T-helper 2 cell treated with Interferon-gamma antibody and Interleukin-4, amounts not matched to agents 100 ng/mL and 5 ng/mL, for 36 hours (primary cell): Measurements from ENCODE around the gene PTPRN2. TPM values are rescaled to one million over a fixed set of nuclear protein-coding genes. Genes with fewer than 3 reads are reported as not detected.

ENCODE experiments used
- intact Hi-C: fragments of 100-400 bp; cut with micrococcal nuclease; formaldehyde crosslinking; loops from one replicate; pipeline ENCODE4 v1.15.1; 2023
- total RNA-seq: library from RNA; stranded (reverse); gene quantifications from 2 replicates; pipeline ENCODE4 v1.2.3, GENCODE V29; 2022

Gene PTPRN2
- total RNA-seq, 1 donor from 2014 or later: 5.1 TPM

DNA sequence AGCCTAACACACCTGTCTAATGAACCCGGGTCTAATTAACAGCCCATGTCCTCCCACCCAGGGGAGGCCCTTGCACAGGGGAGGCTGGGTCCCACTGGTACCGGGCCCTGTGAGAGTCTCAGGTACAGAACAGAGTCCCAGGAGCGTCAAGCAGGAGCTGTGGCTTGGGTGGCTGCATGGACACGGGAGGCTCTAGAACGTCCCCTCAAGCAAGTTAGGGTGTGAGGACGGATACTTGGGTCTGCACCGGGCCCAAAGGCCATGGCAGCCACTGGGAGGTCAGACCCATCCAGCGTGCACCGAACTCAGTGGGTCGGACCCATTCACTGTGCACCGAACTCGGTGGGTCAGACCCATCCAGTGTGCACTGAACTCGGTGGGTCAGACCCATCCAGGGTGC lies 941.1 kb downstream of the PTPRN2 start:
- intact Hi-C loops: no loop called here

DNA sequence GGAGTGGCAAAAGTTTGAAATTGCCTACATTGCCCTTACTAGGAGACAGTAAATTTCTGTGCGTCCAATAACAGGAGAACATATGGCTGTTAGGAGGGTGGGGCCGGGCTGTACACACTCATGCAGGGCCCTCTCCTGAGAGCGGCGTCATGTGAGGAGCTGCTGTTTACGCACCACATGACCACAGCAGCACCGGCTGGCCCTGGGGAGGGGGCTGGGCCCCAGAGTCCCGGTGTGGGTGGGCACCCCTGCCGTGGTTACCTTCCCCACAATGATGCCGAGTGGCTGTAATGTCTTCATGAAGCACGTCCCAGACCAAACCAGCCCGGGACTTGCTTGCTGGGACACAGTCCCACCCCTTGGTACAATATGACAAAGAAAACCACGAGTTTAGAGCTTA lies 942.1 kb downstream of the PTPRN2 start:
- intact Hi-C loops: no loop called here

DNA sequence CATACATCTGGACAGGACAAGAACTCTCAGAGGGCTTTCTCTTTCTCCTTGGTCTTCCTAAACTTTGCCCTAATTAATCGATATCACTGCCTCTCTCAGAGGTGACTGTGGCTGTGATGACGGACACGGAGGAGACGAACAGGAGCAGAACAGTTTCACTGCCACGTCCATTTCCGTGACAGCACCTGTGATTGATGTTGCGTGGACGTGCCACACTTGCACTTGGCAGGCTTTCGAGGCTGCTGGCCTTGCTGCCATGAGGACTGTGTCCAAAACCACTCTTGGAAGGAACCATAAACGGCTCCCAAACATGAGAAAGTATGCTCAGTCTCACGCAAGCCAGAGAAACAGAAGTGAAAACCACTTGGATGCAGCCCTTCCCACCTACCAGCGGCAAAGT lies 942.7 kb downstream of the PTPRN2 start:
- intact Hi-C loops: no loop called here

DNA sequence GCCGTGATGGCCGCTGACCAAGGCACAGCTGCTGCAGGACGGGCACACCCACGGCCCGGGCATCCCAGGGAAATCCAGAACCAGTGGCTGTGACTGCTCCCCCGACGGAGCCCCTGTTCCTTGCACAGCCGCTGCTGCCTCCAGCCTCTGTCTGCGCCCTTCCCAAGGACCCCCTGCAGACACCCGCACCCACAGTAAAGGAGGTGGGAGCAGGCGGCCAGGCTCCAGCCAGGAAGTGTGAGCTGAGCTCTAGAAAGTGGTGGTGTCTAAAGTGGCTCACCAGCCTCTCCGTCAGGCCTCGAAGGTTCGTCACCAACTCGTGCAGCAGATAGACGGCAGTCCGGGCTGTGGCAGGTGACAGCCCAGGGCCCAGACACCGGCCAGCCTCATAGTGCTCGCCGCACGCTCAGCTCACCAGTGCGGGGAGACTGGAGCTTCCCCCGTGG lies 944.1 kb downstream of the PTPRN2 start:
- intact Hi-C loops: no loop called here

DNA sequence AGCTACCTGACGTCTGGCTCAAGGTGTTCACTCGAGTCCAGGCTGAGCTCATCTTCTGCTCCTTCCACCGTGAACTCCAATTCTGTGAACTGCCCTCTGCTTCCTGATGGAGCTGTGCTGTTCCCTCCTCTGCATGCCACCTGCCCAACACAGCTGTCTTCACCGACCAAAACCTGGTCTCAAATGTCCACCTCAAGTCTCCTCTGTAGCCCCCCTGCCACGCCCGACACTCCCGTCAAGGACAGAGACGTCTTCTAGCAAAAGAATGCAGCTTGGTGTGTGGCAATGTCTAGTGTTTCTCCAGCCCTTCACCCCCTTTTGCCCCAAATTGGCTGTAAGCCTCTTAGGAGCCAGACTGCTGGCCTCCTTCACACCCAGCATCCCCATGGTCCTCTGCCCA lies 945.8 kb downstream of the PTPRN2 start:
- intact Hi-C loops: no loop called here

DNA sequence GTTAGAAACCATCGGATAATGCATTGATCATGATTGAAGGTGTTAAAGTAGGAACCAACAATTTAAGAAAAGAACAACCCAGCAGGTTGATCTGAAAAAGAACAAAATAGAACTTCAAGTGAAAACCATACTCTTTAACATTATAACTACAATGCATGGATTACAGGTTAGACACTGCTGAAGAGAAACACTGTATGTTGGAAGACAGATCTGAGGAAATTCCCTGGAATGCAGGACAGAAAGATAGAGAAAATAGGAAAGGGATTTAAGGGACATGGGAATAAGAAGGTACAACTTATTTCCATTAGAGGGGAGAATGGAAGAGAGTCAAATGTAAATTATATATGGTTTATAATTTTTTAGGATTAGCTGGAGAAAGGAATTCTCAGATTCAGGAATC lies 947.5 kb downstream of the PTPRN2 start:
- intact Hi-C loops: no loop called here

DNA sequence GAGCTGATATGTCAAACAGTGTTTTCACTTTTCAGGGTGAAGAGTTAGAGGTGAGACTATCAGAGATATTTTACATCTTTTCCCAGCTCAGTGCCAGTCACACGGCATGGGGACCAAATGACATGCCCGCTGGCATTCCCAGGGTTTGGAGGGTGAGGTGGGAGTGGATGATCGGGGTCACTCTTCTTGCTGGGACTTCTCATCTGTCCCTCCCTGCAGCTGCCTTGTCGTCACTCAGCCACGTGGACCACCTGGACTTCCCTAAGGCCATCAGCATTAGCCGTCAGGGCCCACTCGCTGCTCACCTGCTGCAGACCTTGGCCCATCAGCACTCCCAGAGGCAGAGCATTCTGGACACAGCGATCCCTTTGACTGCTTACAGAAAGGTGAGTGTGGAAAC lies 949.1 kb downstream of the PTPRN2 start:
- intact Hi-C loops: no loop called here

DNA sequence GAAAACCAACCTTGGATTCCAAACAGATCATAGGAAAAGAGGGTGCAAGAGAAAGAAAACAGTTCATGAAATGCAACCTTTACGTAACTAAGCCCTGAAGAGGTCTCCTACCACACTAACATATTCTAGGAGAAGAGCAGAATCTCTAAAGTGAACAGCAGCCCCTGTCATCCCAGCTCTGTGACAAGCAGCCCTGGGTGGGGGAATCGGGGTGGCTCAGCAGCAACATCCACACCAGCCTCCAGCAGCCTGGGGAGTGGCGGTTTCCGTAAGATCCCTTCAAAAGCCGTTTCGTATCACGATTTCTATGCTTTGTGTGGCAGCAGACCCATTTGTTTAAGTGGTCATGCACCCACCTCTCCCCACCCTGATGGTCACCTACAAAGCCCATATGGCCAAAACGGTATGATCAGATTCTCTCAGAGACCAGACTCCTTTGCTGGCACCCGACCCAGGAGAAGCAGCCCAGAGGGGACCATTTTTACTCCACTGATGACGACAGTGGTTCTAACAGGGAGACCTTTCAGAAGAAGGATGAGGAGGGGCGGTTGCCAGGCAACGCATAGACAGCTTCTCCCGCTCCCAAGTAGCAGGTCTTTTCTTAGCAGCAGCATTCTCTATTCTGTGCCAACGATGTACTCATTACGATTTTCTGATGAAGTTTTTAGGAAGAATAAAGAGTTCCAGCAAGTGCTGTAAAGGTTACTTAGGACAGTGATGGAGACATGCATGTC lies 950.2 kb downstream of the PTPRN2 start:
- intact Hi-C loops: no loop called here

DNA sequence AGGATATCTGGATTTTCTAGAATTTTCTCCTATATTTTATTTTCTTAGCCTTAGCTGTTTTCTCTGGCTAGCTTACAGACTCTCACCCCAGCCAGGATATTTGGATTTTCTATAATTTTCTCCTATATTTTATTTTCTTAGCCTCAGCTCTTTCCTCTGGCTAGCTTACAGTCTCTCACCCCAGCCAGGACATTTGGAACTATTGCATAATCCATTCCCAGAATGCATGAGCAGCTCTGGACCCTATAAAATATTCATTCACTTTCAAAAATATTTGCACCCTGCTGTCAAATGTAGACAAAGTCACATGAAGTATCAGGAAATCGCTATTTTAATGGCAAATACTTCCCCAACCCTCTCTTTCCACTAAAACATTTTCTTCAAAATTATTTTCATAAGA lies 952.0 kb downstream of the PTPRN2 start:
- intact Hi-C loops: no loop called here

DNA sequence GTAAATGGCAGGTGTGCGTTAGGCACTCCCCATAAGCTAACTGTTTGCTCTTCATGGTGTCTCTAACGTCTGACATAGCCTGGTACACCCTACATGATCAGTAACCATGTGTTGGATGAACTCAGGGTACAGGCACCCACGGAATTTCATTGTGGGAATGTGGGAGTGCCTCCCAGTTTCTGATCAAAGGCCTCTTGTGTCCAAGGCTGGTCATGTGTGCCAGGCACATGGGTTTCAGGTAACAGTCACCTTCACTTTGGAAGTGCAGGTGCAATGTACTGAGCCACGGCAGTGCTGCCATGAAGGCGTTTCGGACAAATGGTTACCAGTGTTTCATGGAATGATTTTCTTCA lies 952.5 kb downstream of the PTPRN2 start:
- intact Hi-C loops: no loop called here

DNA sequence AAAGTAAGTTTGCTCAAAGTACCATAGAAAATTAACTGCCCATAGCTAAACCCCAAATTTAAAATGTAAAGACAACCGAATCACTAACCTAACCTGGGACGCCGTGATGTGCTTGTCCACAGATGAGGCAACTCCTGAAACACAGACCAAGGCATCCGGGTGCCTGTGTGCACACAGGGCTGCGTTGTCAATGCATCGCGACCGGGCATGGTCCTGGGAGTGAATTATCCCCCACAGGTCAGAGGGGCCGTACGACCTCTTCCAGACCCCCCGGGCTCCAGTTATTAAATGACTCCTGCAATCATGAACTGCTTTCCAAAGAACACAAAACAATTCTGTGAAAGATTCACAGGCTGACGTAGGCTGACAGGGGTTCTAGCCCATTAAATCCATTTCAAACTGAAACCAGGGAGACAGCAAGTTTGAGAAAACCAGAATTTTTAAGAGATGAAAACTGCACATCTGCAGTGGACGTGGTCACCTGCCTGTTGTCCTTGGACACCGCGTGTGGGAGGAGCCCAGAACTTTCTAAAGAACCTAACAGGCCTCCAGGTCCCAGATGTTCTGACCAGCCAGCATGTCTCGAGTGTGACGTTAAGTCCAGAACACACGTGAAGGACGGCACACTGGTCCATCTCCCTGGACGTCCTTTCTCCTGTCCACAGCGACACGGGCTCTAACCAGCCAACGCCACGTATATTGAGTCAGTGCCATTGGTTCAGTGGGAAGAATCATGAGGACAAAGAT lies 953.0 kb downstream of the PTPRN2 start:
- intact Hi-C loops: no loop called here

DNA sequence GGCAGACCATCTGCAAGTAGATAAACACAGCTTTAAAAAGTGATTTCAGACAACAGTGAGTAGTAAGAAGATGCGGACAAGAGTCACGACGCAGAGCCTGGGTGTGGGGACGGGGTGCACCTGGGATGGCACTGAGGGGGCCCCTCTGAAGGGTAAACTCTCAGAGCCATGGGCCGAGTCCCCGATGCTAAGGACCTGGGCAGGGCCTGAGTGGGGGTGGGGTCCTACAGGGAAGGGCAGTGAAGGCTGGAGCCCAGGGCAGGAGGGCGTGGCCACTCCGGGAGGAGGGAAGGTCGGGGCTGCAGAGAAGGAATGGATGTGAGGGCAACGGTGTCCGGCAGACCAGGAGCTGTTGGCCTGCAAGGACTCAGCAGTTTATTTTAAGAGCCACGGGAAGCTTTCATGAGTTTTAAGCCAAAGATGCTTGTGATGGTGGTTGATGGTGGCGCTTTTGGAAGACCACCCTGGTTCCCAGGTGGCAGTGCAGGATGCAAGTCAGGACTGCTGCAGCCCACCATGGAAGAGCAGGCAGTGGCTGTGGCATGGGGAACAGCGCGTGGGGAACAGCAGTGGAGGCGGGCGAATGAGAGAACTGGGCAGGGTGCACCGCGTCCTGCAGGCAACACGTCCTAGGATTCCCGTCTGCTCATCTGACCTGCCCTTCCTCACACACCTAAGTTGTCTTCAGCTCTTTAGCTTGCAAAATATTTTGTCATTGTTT lies 954.0 kb downstream of the PTPRN2 start:
- intact Hi-C loops: no loop called here

DNA sequence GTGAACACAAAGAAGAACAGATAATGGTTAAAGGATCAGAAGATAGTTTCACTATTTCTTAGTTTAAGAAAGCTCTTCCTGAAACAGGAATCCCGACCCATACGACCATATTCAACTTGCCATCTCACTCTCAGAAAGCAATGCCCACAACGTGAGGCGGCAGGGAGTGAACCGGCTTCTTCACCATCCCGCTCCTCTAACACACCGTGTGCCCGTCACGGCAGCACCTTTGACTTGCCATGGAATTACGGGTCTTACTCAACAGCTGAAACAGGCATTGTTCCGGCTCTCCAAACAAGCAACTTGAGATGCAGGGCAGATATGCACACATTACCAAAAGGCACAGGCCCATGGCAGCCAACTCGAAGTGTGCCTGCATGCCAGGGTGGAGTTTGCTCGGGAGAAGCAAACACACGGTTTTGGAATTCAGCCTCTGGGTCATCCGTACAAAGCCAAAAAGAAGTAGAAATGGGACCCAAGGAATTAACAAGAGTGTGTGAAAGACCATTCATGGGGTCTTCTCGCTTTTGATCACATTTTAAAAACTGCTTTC lies 957.2 kb downstream of the PTPRN2 start:
- intact Hi-C loops: no loop called here

DNA sequence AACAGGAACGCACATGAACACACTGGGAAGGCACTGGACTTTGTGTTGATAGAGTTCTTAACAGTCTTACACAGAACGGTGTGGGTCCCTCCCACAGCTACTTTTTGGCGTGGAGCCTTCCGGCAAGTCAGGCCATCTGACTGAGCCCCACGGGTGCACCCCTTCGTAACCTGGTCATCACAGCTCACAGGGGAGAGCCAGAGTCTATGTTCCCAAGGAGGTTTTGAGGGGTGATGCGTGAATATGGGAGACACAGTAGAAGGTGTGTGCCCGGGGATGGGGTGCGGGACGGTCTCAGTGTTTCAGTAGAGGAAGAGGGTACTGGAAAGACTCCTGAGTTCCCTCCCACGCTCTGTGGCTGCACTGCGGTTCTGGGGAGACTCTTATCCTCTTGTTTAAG lies 959.2 kb downstream of the PTPRN2 start:
- intact Hi-C loops: no loop called here

DNA sequence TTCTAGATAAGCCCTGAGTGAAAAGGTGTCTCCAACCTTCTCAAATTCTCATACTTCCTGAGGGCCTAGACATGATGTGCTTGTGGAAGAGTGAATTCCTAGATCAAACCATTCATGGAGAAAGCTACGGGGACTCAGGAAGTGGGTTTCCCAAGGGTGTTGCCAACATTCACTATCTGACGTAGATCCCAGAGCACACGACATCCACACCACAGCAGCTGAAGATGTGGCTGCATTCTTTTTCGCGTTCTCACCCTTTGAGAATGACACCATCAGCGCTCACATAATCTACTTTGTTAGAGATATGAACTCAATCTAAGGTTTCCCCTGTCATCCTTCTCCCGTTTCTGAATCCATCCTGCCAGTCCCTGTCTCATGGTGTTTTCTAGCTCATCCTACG lies 960.0 kb downstream of the PTPRN2 start:
- intact Hi-C loops: no loop called here

DNA sequence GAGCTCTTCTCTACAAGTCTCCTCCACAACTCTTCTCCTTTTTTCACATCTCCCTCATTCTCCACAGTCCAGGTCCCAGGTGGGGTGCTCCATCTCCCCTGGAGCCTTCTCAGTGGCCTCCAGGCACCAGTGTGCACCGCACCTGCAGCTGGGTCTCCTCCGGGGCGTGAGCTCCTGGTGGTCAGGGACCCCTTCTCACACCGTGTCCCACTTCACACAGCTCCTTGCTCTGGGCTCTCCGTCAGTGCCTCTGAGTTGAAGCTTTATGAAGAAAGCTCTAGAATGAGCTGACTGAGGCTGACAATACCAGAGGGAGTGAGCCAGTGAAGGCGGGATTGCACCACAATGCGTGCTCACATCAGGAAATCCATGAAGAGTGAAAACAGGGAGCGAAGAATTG lies 960.6 kb downstream of the PTPRN2 start:
- intact Hi-C loops: no loop called here

DNA sequence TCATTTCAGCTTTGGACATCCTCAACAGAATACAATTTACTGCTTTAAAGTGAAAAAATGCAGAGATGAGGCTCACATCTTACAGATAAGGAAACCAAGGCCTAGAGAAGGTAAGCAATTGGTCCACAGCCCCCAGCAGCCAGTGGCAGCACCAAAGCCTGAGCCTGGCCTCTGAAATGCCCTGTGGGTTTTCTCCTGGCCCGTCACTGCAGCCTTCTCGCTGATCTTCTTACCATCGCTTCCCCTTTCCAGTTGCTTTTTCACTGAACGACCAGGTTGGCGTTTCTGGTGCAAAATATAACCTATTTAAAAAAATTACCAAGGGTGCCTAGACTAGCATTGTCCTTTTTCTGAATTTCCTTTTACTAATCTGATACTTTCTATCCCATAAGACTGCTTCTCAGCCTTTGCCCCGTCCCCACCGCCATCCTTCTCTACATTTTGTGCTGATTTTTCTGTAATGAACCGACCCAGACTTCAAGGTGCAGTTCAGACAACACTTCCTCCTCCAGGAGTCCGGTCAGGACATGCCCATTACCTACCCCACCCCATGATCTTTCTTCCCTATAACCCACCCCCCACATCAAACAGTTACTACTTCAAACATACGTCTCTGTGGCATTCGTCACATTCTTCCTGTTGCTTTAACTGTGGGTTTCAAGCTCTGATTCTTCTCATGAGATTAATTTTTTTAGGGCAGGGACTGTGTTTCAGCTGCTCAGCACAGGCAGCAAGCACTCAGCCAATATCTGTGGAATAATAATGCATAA lies 961.5 kb downstream of the PTPRN2 start:
- intact Hi-C loops: no loop called here

DNA sequence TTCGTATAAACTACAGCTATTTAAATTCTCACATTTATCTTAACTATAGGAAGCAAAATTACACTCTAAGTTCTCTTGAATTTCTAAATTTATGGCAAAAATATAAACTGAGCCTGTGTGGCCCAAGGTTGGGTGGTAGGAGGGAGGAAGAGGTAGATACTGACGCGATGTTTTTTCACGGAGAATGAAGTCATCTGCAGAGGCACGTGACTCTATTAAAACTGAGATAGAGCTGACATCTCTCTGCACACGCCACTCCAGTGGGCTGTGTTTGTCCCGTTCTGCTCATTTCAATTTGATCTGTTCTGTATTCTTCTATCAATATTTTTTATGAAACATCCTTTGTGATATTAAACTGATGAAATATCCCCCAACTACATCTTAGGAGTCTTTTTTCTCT lies 964.1 kb downstream of the PTPRN2 start:
- intact Hi-C loops: no loop called here

DNA sequence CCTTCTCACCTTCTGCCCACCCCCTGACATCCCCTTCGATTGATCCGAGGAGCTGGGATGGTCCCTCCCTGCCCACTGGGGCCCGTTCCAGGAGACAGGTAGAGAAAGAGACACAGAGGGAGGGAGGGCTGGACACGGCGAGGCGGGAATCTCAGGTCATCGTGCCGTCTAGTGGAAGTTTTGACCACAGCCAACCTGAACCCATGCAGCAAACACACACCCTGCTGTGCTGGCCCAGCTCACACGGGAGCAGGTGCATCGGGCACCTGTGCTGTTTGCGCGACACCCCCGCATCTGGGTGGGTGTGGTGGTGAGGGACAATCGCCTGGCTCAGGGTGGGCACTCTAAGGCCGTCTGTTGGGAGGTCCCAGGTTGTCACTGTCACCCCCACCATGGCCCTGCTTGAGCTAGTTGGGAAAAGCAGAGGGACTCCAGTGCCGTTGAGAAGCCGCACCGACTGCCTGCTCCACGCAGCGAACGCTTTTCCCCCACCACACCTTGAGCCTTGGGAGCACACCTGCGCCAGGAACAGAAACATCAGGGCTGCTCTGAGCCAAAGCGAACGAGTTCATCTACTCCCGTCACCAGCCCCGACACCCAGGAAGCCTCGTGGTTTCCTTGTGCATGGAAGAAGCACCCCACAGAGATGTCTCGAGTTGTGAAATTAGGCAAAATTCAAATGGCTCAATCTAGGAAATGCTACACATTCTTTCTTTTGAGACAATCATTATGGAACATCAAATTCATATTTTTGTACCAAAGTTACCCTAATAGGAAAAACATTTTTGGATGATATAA lies 965.0 kb downstream of the PTPRN2 start:
- intact Hi-C loops: no loop called here

DNA sequence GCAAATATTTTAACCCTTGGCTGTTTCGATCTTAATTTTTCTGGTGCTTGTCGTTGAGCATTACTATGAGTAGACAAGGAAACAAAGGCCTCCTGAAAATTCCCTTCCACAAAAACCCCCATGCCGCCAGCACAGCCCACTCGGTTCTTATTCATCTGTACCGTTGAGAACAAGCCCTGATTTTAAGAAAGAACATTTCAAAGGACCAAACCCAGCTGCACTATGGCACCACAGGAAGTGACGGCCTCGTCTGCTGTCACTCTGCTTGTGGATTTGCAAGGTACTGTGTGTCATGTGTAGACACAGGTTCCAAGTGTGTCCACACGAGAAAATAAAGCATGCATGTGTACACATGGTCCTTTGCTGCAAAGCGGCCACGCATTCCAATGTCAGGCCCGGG lies 965.6 kb downstream of the PTPRN2 start:
- intact Hi-C loops: no loop called here
